ENCODE measurements around the gene VIL1. TPM values are rescaled to one million over a fixed set of nuclear protein-coding genes. Genes with fewer than 3 reads are reported as not detected.
A peak's percentile ranks its signal among the peaks of the same experiment; 100 is the strongest.

VIL1 gene
- total RNA-seq, 1 donor from 2014 or later: not detected

GRCh38 chr2:218394298-218395089 is 24.4 kb upstream of the VIL1 start:
- Histone ChIP-seq H3K4me3 (ENCODE audit: insufficient read depth, low read depth, low read length) (no peak overlapping the region), H3K4me2 (ENCODE audit: low read length) (no peak overlapping the region), H3K36me3 (ENCODE audit: insufficient read depth, low read length) (no peaks in the 10 kb centered on the region), H3K9me3 (ENCODE audit: insufficient read depth, low read depth, low read length) (no peaks in the 10 kb centered on the region), H4K20me1 (ENCODE audit: insufficient read depth, low read length) (no peaks in the 10 kb centered on the region), H3K79me2 (ENCODE audit: insufficient read depth, low read length) (no peaks in the 10 kb centered on the region), H3K27ac (ENCODE audit: low read depth, low read length) (no peak overlapping the region), H3K4me1 (ENCODE audit: insufficient read depth, low read length) (peaks cover 29% of the 10 kb centered on the region), H2AFZ (ENCODE audit: low read depth, low read length) (no peak overlapping the region), H3K27me3 (ENCODE audit: insufficient read depth, low read length) (no peaks in the 10 kb centered on the region), H3K9ac (ENCODE audit: low read length) (no peak overlapping the region)
- no peak overlapping the region for H3K27ac Mint-ChIP-seq (ENCODE audit: unreplicated experiment)
- DNase-seq (ENCODE audit: low read depth) (no peak), FAIRE-seq (no peak)
- H3K9me3 Mint-ChIP-seq (ENCODE audit: unreplicated experiment): no peaks in the 10 kb centered on the region
- H3K36me3 Mint-ChIP-seq (ENCODE audit: low read depth, unreplicated experiment): no peaks in the 10 kb centered on the region
- H3K4me1 Mint-ChIP-seq (ENCODE audit: low read depth, unreplicated experiment): peaks cover 11% of the 10 kb centered on the region
- H3K27me3 Mint-ChIP-seq (ENCODE audit: low read depth, unreplicated experiment): peaks cover 16% of the 10 kb centered on the region
- H3K4me3 Mint-ChIP-seq (ENCODE audit: unreplicated experiment): no peak overlapping the region
- TF ChIP-seq CTCF (IDR thresholded peaks at IDR 0.05; ENCODE audit: insufficient read depth, low read depth, low read length): no peak

DNA sequence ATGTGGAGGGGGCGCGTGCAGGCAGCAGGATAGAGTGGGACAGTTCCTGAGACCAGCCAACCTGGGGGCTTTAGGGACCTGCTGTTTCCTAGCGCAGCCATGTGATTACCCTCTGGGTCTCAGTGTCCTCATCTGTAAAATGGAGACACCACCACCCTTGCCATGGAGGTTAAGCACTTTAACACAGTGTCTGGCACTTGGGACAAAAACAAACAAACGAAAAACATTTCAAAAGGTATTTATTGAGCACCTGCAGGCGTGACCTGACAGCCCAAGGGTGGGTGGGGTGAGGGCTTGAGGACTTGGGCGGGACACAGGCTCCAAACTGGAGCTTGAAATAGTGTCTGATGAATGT is 23.9 kb upstream of the VIL1 start:
- FAIRE-seq: no peak
- no peaks in the 10 kb centered on the region for H3K36me3 ChIP-seq (ENCODE audit: insufficient read depth, low read length)
- no peaks in the 10 kb centered on the region for H3K9me3 Mint-ChIP-seq (ENCODE audit: unreplicated experiment)
- peaks cover 10% of the 10 kb centered on the region for H3K27me3 Mint-ChIP-seq (ENCODE audit: low read depth, unreplicated experiment)
- no peak overlapping the region for H3K4me3 Mint-ChIP-seq (ENCODE audit: unreplicated experiment)
- no peak overlapping the region for H3K9ac ChIP-seq (ENCODE audit: low read length)
- H3K36me3 Mint-ChIP-seq (ENCODE audit: low read depth, unreplicated experiment): no peaks in the 10 kb centered on the region
- H2AFZ ChIP-seq (ENCODE audit: low read depth, low read length): no peak overlapping the region
- no peak overlapping the region for H3K27ac ChIP-seq (ENCODE audit: low read depth, low read length)
- peaks cover 29% of the 10 kb centered on the region for H3K4me1 ChIP-seq (ENCODE audit: insufficient read depth, low read length)
- peaks cover under 1% of the 10 kb centered on the region for H3K79me2 ChIP-seq (ENCODE audit: insufficient read depth, low read length)
- DNase-seq (ENCODE audit: low read depth): no peak
- peaks cover 11% of the 10 kb centered on the region for H3K4me1 Mint-ChIP-seq (ENCODE audit: low read depth, unreplicated experiment)
- peak overlapping the region; percentile 47 for H3K27ac Mint-ChIP-seq (ENCODE audit: unreplicated experiment)
- no peak overlapping the region for H3K4me3 ChIP-seq (ENCODE audit: insufficient read depth, low read depth, low read length)
- H3K27me3 ChIP-seq (ENCODE audit: insufficient read depth, low read length): no peaks in the 10 kb centered on the region
- H4K20me1 ChIP-seq (ENCODE audit: insufficient read depth, low read length): no peaks in the 10 kb centered on the region
- H3K9me3 ChIP-seq (ENCODE audit: insufficient read depth, low read depth, low read length): no peaks in the 10 kb centered on the region
- no peak overlapping the region for H3K4me2 ChIP-seq (ENCODE audit: low read length)
- TF ChIP-seq EZH2 (IDR thresholded peaks at IDR 0.05; ENCODE audit: insufficient read depth, low read length): no peak
- TF ChIP-seq CTCF (IDR thresholded peaks at IDR 0.05; ENCODE audit: insufficient read depth, low read depth, low read length): no peak

DNA sequence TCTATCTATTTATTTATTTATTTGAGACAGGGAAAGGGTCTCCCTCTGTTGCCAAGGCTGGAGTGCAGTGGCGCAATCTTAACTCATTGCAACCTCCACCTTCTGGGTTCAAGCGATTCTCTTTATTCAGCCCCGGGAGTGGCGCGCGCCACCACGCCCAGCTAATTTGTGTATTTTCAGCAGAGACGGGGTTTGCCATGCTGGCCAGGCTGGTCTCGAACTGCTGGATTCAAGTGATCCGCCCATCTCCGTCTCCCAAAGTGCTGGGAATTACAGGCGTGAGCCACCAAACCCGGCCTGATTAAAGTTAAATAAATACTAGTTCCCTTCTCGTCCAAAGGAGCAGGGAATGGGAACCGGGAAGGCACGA is 23.5 kb upstream of the VIL1 start:
- H3K9ac ChIP-seq (ENCODE audit: low read length): peak overlapping the region; percentile 87
- FAIRE-seq: no peak
- H3K27me3 Mint-ChIP-seq (ENCODE audit: low read depth, unreplicated experiment): peaks cover 6% of the 10 kb centered on the region
- H4K20me1 ChIP-seq (ENCODE audit: insufficient read depth, low read length): no peaks in the 10 kb centered on the region
- no peaks in the 10 kb centered on the region for H3K27me3 ChIP-seq (ENCODE audit: insufficient read depth, low read length)
- H3K4me3 Mint-ChIP-seq (ENCODE audit: unreplicated experiment): peak overlapping the region; percentile 87
- peak overlapping the region; percentile 69 for H3K27ac Mint-ChIP-seq (ENCODE audit: unreplicated experiment)
- peak overlapping the region; percentile 73 for H3K4me3 ChIP-seq (ENCODE audit: insufficient read depth, low read depth, low read length)
- TF ChIP-seq CTCF (IDR thresholded peaks at IDR 0.05; ENCODE audit: insufficient read depth, low read depth, low read length) (no peak), EZH2 (IDR thresholded peaks at IDR 0.05; ENCODE audit: insufficient read depth, low read length) (no peak)
- no peaks in the 10 kb centered on the region for H3K9me3 Mint-ChIP-seq (ENCODE audit: unreplicated experiment)
- peaks cover 4% of the 10 kb centered on the region for H3K79me2 ChIP-seq (ENCODE audit: insufficient read depth, low read length)
- peaks cover 11% of the 10 kb centered on the region for H3K4me1 Mint-ChIP-seq (ENCODE audit: low read depth, unreplicated experiment)
- peak overlapping the region; percentile 97 for H2AFZ ChIP-seq (ENCODE audit: low read depth, low read length)
- no peak for DNase-seq (ENCODE audit: low read depth)
- H3K27ac ChIP-seq (ENCODE audit: low read depth, low read length): no peak overlapping the region
- H3K4me1 ChIP-seq (ENCODE audit: insufficient read depth, low read length): peaks cover 29% of the 10 kb centered on the region
- H3K36me3 Mint-ChIP-seq (ENCODE audit: low read depth, unreplicated experiment): no peaks in the 10 kb centered on the region
- H3K4me2 ChIP-seq (ENCODE audit: low read length): peak overlapping the region; percentile 94
- no peaks in the 10 kb centered on the region for H3K36me3 ChIP-seq (ENCODE audit: insufficient read depth, low read length)
- no peaks in the 10 kb centered on the region for H3K9me3 ChIP-seq (ENCODE audit: insufficient read depth, low read depth, low read length)

Measured in astrocyte (in vitro differentiated cells and primary cell).